Measurements from ENCODE around the gene CLDN1.
"Not testable (repeated sequence)": the region's sequence is repeated elsewhere in the genome, so short reads cannot be mapped to it uniquely, and the experiment has no call there.

The CLDN1 gene

GRCh38 chr3:190289989-190290388 lies 32.3 kb downstream of the CLDN1 start:
- no peak for DNase-seq

GRCh38 chr3:190288836-190289235 lies 33.4 kb downstream of the CLDN1 start:
- no peak for DNase-seq

- DNase-seq: no peak
Observed at GRCh38 chr3:190286014-190286413, 36.2 kb downstream of the CLDN1 start.

- DNase-seq: no peak
Observed at GRCh38 chr3:190281308-190282051, 40.8 kb downstream of the CLDN1 start.

- no peak for DNase-seq
Observed at GRCh38 chr3:190279690-190280089, 42.6 kb downstream of the CLDN1 start.

- DNase-seq: no peak
Observed at GRCh38 chr3:190272747-190273146, 49.5 kb downstream of the CLDN1 start.

- no peak for DNase-seq
Observed at GRCh38 chr3:190269101-190269500, 53.1 kb downstream of the CLDN1 start.

GRCh38 chr3:190267464-190267863 lies 54.8 kb downstream of the CLDN1 start:
- DNase-seq: not testable (repeated sequence)

- no peak for DNase-seq
Observed at GRCh38 chr3:190266913-190267290, 55.3 kb downstream of the CLDN1 start.

GRCh38 chr3:190266265-190266912 lies 55.9 kb downstream of the CLDN1 start:
- DNase-seq: no peak

GRCh38 chr3:190265796-190266195 lies 56.5 kb downstream of the CLDN1 start:
- no peak for DNase-seq

GRCh38 chr3:190265126-190265525 lies 57.1 kb downstream of the CLDN1 start:
- no peak for DNase-seq

GRCh38 chr3:190261740-190262139 lies 60.5 kb downstream of the CLDN1 start:
- no peak for DNase-seq

- DNase-seq: no peak
Observed at GRCh38 chr3:190261015-190261414, 61.2 kb downstream of the CLDN1 start.

GRCh38 chr3:190260301-190260700 lies 61.9 kb downstream of the CLDN1 start:
- no peak for DNase-seq

- no peak for DNase-seq
Observed at GRCh38 chr3:190258634-190259033, 63.6 kb downstream of the CLDN1 start.
